Ecto neural progenitor cell (in vitro differentiated cells): ENCODE data around the gene PXMP4.
A peak's percentile ranks its signal among the peaks of the same experiment; 100 is the strongest.
"Not testable (repeated sequence)": the region's sequence is repeated elsewhere in the genome, so short reads cannot be mapped to it uniquely, and the experiment has no call there.

ENCODE experiments used
- DNase-seq: peaks from one replicate; pipeline ENCODE4 v3.0.0-alpha.2; 2018; ENCODE audit warnings: low spot score

The PXMP4 gene

GRCh38 chr20:33702861-33703260, 17.2 kb downstream of the PXMP4 start:
- no peak for DNase-seq

DNA sequence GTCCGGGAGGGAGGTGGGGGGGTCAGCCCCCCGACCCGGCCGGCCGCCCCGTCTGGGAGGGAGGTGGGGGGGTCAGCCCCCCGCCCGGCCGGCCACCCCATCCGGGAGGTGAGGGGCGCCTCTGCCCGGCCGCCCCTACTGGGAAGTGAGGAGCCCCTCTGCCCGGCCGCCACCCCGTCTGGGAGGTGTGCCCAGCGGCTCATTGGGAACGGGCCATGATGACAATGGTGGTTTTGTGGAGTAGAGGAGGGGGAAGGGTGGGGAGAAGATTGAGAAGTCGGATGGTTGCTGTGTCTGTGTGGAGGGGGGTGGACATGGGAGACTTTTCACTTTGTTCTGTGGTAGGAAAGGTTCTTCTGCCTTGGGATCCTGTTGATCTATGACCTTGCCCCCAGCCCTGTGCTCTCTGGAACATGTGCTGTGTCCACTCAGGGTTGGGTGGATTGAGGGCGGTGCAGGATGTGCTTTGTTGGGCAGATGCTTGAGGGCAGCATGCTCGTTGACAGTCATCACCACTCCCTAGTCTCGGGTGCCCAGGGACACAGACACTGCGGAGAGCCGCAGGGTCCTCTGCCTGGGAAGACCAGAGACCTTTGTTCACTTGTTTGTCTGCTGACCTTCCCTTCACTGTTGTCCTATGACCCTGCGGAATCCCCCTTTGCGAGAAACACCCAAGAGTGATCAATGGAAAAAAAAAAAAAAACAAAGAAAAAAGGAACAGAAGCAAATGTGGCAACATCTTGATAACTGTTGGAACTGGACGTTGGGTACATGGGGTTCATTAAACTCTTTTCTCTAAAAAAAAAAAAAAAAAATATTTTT, 18.3 kb downstream of the PXMP4 start:
- no peak for DNase-seq

DNA sequence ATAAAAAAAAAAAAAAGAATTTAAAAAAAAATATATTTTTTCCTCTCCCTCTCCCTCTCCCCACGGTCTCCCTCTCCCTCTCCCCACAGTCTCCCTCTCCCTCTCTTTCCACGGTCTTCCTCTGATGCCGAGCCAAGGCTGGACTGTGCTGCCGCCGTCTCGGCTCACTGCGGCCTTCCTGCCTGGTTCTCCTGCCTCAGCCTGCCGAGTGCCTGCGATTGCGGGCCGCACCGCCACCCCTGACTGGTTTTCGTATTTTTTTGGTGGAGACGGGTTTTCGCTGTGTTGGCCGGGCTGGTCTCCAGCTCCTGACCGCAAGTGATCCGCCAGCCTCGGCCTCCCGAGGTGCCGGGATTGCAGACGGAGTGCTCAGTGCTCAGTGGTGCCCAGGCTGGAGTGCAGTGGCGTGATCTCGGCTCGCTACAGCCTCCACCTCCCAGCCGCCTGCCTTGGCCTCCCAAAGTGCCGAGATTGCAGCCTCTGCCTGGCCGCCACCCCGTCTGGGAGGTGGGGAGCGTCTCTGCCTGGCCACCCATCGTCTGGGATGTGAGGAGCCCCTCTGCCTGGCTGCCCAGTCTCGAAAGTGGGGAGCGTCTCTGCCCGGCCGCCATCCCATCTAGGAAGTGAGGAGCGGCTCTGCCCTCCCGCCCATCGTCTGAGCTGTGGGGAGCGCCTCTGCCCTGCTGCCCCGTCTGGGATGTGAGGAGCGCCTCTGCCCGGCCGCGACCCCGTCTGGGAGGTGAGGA, 19.2 kb downstream of the PXMP4 start:
- not testable (repeated sequence) for DNase-seq

GRCh38 chr20:33698966-33699365, 21.1 kb downstream of the PXMP4 start:
- not testable (repeated sequence) for DNase-seq

DNA sequence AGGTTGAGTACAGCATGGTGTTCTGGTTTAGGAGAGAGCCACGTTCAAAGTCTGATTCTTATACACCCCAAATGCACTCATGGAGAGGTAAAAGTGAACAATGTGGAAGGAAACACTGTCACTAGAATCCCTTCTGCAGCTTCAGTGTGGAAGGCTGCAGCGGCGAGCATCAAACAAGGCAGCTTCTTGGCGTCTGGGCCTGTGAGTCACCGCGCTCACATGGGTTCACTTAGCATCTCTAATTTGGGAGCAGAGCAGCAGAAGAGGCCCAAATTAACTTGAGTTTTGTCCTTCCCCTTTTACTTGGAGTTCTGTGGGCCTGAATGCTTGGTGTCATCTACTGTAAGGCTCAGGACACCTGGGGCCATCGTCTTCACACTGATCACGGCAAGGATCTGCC, 23.0 kb downstream of the PXMP4 start:
- DNase-seq = no peak

- DNase-seq = no peak
Observed at GRCh38 chr20:33696448-33696847, 23.7 kb downstream of the PXMP4 start.

DNA sequence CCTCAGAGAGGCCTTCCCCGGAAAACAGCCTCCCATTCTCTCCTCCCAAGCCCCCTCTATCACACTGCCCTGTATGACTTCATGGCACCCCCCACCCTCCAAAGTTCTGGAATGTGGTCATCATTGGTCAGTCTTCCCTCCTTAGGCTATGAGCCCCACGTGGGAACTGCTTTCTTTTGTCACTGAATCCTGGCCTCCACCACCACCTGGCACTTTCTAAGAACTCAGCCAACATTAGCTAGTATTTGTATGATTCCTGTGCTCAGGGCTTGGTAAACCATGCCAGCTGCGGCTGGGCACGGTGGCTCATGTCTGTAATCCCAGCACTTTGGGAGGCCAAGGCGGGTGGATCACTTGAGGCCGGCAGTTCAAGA, 25.5 kb downstream of the PXMP4 start:
- DNase-seq = no peak

- peak; percentile 61 for DNase-seq
Observed at GRCh38 chr20:33693741-33694638, 26.1 kb downstream of the PXMP4 start.

DNA sequence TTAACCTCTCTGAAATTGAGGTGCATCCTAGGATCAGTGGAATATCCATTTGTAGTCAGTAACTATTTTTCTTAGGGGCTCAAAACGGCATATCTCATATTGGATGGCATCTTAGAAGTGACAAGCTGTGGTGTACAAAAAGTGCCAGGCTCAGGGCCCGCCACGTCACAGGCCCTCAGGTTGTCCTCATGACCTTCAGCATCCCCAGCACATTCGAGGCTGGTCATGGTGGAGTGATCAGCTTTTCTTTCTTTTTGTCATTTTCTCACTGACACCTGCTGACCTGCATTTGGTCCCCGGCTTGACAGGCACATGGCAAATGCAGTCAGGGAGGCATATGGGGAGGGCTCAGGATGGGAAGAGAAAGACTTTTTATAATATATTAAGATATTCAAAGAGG, 26.8 kb downstream of the PXMP4 start:
- no peak for DNase-seq

DNA sequence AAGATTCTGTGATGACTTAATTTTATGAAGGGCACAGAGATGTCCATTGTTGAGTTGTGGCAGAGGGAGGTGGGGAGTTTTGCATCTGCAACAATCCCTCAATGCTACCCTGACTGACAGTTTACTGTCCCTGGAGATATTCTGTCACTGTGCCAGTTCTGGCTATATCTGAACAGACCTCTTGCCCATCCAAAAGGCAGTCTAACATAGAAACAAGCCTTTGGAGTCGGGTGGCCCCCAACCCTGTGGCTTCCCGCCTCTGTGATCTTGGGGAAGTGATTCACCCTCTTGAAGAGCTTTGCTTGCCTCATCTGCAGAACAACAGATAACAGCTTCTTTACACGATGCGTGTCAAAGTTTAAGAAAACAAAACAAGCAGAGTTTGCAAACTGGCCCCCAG, 30.1 kb downstream of the PXMP4 start:
- no peak for DNase-seq

- no peak for DNase-seq
Observed at GRCh38 chr20:33689493-33689892, 30.6 kb downstream of the PXMP4 start.

DNA sequence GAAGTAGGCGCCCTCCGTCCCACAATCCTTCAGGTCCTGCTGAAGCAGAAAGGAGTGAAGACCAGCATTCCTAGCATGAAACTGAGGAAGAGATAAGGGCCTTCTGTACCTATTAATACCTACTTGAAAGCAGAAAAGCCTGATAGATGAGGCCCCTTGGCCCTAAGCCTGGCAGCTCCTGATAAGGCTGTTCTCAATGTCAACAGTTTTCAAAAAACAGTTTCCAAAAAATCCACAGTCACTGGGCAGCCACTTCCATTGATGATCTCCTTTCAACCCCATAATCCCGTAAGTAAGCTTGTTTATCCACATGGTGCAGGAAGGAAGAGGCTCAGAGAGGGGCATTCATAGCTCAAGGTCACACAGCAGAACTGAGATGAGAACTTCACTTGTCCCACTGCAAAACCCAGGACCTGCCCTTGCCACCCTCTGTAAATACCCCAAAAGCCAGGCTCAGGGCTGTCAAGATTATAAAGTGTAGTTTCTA, 31.1 kb downstream of the PXMP4 start:
- DNase-seq = no peak

GRCh38 chr20:33687993-33688937, 31.8 kb downstream of the PXMP4 start:
- DNase-seq = no peak

DNA sequence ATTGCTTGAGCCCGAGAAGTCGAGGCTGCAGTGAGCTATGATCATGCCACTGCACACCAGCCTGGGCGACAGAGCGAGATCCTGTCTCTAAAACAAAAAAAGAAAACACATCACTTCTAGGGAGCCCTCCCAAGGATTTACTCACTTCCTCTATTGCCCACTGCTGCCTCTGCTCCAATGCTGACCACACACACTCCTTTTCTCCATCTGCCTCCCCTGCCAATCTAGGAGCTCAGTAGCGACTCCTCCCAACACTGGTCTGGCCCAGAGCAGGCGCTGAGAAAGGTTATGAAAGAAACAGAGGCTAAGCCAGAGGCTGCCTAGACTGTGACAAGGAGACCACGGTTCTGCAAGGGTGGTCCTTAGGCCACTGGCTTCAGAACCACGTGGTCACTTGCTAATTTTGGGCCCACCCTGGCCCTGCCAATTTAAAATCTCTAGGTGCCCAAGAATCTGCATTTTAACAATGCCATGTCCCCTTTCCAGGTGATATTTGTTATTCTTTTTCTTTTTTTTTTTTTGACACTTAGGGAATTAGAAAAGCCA, 32.7 kb downstream of the PXMP4 start:
- DNase-seq = no peak

DNA sequence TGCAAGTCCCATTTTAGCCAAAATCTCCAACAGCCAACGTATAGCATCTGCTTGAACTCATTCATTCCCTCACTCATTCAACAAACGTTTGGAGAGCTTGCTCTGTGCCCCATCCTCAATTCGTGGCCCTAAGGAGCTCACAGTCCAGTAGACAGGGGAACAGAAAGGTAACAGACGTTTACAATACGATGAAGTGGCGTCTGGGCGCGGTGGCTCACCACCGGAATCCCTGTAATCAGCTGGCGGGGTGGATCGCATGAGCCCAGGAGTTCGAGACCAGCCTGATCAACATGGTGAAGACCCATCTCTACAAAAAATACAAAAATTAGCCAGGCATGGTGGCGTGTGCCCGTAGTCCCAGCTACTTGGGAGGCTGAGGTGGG, 33.1 kb downstream of the PXMP4 start:
- no peak for DNase-seq

DNA sequence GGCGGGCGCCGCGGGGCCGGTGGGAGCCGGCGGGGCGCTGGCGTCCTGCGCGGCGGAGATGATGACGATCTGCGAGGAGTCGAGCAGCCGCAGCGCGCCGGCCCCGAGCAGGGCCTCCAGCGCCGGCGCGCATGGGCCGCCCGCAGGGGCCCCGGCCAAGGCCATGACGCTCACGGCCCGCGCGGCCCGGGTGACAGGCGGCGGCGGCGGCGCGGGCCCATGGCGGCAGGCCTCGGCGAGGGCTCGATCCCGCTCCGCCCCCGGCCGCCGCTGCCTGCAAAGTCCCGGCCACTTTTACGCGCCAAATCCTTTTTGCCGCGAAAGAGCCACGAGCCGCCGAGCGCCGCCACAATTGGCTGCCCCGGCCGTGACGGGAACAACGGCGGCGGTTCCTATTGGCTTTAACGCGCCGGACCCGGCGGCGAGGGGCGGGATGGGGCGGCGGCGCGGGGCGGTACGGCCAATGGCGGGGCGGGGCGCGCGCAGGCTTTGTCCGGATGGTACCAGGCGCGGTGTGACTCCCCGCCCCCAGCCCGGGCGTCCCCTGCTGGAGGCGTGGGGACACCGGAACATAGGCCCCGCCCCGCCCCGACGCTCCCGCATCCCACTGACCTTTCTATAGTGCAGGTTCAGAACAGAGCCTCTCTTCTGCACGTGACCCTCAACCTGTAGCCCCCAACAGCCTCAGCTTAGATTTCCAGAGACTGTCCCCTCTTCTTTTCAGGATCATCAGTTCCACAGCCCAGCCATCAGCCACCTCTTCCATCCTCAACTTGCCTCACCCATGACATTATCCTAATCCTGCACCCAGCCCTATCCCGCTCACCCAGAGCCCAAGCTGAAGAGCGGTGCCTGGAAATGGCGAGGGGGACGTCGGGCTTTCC, 33.8 kb downstream of the PXMP4 start, which contains the start of gene E2F1:
TSS of gene E2F1 (minus strand) at position 286 of the 884 bp plus-strand sequence. CDS start at position 165, 121 bp downstream.
- DNase-seq = peak; percentile 98

DNA sequence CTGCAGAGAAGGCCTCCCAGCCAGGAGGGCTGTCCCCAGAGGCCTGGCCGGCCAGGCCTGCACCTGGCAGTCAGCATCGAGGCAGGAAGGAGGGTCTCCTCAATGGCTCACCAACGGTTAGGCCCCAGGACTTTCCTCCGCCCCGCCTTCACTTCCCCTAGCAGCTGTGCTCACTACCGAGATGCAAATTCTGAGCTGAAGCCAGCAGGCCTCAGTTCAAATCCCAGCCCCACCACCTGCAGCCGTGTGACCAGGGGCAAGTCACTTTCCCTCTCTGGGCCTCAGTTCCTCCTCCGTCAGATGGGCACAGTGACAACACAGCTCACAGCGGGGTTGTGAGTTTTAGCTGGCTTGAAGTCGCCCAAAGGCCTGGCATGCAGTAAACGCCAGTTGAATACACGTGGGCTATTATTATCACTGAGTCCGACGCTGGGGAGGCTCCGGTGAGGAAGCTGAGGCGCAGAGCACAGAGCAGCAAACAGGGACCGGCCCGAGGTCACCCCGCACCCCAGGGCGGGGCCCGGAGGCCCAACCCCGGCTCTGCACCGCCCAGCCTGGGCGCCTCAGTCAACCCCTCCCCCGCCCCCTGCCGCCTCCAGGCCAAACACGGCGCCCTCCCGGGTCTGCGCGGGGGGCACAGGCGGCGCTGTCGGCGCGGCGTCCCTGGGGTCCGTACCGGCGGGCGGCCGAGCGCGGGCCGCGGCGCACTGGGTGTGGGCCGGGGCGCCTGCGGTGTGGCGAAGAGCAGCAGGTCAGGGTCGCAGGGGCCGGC, 34.6 kb downstream of the PXMP4 start:
- DNase-seq = peak; percentile 81

DNA sequence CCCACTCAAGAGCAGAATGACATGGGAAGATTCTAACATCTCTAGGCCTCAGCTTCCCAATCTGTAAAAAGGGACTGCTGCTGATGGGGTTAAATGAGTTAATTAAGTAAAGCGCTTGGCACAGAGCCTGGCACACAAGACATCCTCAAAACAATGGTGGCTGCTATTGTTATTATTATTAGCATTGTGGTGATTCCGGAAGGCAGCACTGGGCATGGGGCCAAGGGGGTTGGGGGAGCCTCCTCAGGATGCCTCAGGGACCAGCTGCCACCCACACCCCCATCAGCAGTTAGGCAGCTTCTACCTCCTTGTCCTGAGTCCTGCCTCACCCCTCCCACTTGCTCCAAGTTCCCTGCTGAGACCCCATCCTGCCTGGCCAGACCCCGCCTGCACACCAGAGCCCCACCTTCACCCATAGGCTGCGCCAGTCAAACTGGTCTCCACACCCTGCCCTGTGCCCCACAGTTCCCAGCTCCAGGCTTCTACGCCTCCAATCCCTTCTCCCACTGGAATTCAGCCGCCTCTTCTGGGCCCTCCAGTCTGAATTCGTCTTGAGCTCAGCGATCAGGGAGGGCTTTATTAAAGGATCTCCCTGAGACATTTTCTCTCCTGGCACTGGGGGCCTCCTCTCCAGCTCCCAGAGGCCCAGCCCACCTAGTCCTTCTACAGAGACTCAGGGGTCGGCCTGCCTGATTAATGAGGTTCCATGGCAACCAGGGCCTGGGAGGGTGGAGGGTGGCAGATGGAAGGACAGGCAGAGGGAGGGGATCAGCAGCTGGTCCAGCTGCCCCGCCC, 35.4 kb downstream of the PXMP4 start:
- DNase-seq = no peak
